ENCODE measurements around the gene ZNF221. TPM values are rescaled to one million over a fixed set of nuclear protein-coding genes. Genes with fewer than 3 reads are reported as not detected.

The ZNF221 gene
- total and polyA plus RNA-seq, 9 of the 15 experiments (the other 6 are each of a cell fraction or from before 2014, with no cell fraction given), result 0.32 to 1.4 (median 0.45) TPM

DNA sequence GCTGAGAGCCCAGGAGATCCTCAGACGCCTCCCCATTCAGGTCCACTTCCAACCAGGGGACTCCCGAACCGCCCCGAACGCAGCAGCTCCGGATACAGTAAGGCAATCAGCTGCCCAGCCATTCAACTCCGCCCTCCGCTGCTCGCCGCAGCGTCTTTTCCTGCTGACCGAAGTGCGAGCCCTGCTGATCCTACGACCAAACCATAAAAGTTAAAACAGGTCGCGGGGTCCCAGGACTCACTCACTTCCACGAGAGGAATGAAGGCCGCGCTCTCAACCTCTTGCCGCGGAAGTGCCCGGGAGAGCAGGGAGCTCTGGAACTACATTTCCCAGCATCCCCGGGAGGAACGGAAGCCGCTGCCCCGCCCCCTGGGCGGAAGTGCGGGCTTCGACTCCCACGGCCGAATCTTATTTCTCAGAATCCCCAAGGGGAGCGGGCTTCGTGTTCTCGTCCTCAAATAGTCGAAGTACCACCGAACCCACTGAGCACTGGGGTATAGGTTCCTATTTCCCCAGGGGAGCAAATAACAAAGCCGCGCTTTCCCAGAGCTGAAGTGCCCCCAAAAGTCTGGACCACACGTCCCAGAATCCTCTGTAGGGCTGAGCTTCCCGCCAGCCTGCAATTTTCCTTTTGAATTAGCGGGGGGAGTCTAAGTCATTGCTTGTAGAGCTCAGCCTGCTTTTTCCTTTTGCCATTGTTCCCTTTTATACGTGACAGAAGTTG lies 15.9 kb upstream of the ZNF221 start, which contains the start of gene ZNF45 (continued):
- TF ChIP-seq, protein P1, sequence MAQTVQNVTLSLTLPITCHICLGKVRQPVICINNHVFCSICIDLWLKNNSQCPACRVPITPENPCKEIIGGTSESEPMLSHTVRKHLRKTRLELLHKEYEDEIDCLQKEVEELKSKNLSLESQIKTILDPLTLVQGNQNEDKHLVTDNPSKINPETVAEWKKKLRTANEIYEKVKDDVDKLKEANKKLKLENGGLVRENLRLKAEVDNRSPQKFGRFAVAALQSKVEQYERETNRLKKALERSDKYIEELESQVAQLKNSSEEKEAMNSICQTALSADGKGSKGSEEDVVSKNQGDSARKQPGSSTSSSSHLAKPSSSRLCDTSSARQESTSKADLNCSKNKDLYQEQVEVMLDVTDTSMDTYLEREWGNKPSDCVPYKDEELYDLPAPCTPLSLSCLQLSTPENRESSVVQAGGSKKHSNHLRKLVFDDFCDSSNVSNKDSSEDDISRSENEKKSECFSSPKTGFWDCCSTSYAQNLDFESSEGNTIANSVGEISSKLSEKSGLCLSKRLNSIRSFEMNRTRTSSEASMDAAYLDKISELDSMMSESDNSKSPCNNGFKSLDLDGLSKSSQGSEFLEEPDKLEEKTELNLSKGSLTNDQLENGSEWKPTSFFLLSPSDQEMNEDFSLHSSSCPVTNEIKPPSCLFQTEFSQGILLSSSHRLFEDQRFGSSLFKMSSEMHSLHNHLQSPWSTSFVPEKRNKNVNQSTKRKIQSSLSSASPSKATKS (CRISPR knock-in tag; IDR thresholded peaks at IDR 0.05), result no peak
- TF ChIP-seq ZNF347 (CRISPR knock-in tag; IDR thresholded peaks at IDR 0.05; ENCODE audit: low read depth) (no peak), KLF13 (tag; IDR thresholded peaks at IDR 0.05; ENCODE audit: borderline replicate concordance, low read depth) (peak; percentile 76; the same call in 1 of the 2 replicates), FOXJ3 (CRISPR knock-in tag; IDR thresholded peaks at IDR 0.05) (no peak), ZSCAN29 (IDR thresholded peaks at IDR 0.05) (no peak), DPF2 (IDR thresholded peaks at IDR 0.05) (no peak), PHB2 (IDR thresholded peaks at IDR 0.05; ENCODE audit: low read depth) (no peak), TEAD4 (IDR thresholded peaks at IDR 0.05; ENCODE audit: low read length) (no peak), TEAD4 (CRISPR knock-in tag; IDR thresholded peaks at IDR 0.05; ENCODE audit: borderline replicate concordance) (no peak), MEF2D (tag; conservative IDR thresholded peaks at IDR 0.05; ENCODE audit: low read depth) (no peak), E2F3 (CRISPR knock-in tag; IDR thresholded peaks at IDR 0.05) (peak; percentile 85; the same call in 1 of the 2 replicates), CAMTA2 (CRISPR knock-in tag; conservative IDR thresholded peaks at IDR 0.05) (no peak), TFAM (CRISPR knock-in tag; conservative IDR thresholded peaks at IDR 0.05) (no peak), ELF2 (CRISPR knock-in tag; IDR thresholded peaks at IDR 0.05) (peak; percentile 49; the same call in 1 of the 2 replicates)
- TF ChIP-seq, protein P2, sequence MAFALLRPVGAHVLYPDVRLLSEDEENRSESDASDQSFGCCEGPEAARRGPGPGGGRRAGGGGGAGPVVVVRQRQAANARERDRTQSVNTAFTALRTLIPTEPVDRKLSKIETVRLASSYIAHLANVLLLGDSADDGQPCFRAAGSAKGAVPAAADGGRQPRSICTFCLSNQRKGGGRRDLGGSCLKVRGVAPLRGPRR (CRISPR knock-in tag; IDR thresholded peaks at IDR 0.05), result no peak
- TF ChIP-seq, protein P3, sequence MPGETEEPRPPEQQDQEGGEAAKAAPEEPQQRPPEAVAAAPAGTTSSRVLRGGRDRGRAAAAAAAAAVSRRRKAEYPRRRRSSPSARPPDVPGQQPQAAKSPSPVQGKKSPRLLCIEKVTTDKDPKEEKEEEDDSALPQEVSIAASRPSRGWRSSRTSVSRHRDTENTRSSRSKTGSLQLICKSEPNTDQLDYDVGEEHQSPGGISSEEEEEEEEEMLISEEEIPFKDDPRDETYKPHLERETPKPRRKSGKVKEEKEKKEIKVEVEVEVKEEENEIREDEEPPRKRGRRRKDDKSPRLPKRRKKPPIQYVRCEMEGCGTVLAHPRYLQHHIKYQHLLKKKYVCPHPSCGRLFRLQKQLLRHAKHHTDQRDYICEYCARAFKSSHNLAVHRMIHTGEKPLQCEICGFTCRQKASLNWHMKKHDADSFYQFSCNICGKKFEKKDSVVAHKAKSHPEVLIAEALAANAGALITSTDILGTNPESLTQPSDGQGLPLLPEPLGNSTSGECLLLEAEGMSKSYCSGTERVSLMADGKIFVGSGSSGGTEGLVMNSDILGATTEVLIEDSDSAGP (CRISPR knock-in tag; IDR thresholded peaks at IDR 0.05), result no peak
- TF ChIP-seq, protein P4, sequence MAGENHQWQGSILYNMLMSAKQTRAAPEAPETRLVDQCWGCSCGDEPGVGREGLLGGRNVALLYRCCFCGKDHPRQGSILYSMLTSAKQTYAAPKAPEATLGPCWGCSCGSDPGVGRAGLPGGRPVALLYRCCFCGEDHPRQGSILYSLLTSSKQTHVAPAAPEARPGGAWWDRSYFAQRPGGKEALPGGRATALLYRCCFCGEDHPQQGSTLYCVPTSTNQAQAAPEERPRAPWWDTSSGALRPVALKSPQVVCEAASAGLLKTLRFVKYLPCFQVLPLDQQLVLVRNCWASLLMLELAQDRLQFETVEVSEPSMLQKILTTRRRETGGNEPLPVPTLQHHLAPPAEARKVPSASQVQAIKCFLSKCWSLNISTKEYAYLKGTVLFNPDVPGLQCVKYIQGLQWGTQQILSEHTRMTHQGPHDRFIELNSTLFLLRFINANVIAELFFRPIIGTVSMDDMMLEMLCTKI (IDR thresholded peaks at IDR 0.05; ENCODE audit: partially characterized antibody), result no peak
- TF ChIP-seq, protein P5, sequence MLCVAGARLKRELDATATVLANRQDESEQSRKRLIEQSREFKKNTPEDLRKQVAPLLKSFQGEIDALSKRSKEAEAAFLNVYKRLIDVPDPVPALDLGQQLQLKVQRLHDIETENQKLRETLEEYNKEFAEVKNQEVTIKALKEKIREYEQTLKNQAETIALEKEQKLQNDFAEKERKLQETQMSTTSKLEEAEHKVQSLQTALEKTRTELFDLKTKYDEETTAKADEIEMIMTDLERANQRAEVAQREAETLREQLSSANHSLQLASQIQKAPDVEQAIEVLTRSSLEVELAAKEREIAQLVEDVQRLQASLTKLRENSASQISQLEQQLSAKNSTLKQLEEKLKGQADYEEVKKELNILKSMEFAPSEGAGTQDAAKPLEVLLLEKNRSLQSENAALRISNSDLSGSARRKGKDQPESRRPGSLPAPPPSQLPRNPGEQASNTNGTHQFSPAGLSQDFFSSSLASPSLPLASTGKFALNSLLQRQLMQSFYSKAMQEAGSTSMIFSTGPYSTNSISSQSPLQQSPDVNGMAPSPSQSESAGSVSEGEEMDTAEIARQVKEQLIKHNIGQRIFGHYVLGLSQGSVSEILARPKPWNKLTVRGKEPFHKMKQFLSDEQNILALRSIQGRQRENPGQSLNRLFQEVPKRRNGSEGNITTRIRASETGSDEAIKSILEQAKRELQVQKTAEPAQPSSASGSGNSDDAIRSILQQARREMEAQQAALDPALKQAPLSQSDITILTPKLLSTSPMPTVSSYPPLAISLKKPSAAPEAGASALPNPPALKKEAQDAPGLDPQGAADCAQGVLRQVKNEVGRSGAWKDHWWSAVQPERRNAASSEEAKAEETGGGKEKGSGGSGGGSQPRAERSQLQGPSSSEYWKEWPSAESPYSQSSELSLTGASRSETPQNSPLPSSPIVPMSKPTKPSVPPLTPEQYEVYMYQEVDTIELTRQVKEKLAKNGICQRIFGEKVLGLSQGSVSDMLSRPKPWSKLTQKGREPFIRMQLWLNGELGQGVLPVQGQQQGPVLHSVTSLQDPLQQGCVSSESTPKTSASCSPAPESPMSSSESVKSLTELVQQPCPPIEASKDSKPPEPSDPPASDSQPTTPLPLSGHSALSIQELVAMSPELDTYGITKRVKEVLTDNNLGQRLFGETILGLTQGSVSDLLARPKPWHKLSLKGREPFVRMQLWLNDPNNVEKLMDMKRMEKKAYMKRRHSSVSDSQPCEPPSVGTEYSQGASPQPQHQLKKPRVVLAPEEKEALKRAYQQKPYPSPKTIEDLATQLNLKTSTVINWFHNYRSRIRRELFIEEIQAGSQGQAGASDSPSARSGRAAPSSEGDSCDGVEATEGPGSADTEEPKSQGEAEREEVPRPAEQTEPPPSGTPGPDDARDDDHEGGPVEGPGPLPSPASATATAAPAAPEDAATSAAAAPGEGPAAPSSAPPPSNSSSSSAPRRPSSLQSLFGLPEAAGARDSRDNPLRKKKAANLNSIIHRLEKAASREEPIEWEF (CRISPR knock-in tag; IDR thresholded peaks at IDR 0.05), result no peak
